ENCODE data around the gene TMEM229B. TPM values are rescaled to one million over a fixed set of nuclear protein-coding genes. Genes with fewer than 3 reads are reported as not detected.

Gene TMEM229B
- total and polyA plus RNA-seq, 4 donors = 0.40 to 2.0 (median 1.6) TPM

DNA sequence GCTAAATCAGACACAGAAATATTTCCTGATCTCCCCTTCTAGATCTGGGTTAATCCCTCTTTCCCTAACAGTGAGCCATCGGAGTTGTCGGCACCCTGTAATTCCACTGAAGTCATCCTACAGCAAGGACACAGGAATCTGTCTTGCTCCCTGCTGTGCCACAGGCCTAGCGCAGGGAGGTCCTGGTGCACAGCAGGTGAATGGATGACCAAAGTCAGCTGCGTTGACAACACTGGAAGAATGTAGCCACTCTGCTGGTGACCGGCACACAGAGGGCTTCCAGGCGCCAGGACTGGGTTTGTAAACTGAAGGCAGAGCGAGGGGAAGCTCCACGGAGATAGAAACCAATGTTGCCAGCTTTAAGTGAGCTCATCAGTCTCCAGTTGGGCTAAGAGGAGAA lies 23.6 kb downstream of the TMEM229B start (continued):
- TF ChIP-seq, protein P1, sequence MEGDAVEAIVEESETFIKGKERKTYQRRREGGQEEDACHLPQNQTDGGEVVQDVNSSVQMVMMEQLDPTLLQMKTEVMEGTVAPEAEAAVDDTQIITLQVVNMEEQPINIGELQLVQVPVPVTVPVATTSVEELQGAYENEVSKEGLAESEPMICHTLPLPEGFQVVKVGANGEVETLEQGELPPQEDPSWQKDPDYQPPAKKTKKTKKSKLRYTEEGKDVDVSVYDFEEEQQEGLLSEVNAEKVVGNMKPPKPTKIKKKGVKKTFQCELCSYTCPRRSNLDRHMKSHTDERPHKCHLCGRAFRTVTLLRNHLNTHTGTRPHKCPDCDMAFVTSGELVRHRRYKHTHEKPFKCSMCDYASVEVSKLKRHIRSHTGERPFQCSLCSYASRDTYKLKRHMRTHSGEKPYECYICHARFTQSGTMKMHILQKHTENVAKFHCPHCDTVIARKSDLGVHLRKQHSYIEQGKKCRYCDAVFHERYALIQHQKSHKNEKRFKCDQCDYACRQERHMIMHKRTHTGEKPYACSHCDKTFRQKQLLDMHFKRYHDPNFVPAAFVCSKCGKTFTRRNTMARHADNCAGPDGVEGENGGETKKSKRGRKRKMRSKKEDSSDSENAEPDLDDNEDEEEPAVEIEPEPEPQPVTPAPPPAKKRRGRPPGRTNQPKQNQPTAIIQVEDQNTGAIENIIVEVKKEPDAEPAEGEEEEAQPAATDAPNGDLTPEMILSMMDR (IDR thresholded peaks at IDR 0.05; ENCODE audit: low read depth, low read length, missing input control) = no peak
- TF ChIP-seq YY1 (IDR thresholded peaks at IDR 0.05) = no peak

GRCh38 chr14:67464377-67464776 lies 24.1 kb downstream of the TMEM229B start:
- H3K9ac ChIP-seq (ENCODE audit: low read depth in 1 of 2, low read length in 2 of 2) = no peak overlapping the region
- 71% methylated on average over 6 of the region's 6 CpGs for WGBS

GRCh38 chr14:67463900-67464299 lies 24.6 kb downstream of the TMEM229B start:
- no peaks in the 10 kb centered on the region for H3K9me3 ChIP-seq (ENCODE audit: control insufficient read depth in 4 of 4, low read length in 3 of 4)
- TF ChIP-seq YY1 (IDR thresholded peaks at IDR 0.05) = no peak
- TF ChIP-seq, protein P1 (IDR thresholded peaks at IDR 0.05; ENCODE audit: low read depth, low read length, missing input control) = no peak
- TF ChIP-seq, protein P2, sequence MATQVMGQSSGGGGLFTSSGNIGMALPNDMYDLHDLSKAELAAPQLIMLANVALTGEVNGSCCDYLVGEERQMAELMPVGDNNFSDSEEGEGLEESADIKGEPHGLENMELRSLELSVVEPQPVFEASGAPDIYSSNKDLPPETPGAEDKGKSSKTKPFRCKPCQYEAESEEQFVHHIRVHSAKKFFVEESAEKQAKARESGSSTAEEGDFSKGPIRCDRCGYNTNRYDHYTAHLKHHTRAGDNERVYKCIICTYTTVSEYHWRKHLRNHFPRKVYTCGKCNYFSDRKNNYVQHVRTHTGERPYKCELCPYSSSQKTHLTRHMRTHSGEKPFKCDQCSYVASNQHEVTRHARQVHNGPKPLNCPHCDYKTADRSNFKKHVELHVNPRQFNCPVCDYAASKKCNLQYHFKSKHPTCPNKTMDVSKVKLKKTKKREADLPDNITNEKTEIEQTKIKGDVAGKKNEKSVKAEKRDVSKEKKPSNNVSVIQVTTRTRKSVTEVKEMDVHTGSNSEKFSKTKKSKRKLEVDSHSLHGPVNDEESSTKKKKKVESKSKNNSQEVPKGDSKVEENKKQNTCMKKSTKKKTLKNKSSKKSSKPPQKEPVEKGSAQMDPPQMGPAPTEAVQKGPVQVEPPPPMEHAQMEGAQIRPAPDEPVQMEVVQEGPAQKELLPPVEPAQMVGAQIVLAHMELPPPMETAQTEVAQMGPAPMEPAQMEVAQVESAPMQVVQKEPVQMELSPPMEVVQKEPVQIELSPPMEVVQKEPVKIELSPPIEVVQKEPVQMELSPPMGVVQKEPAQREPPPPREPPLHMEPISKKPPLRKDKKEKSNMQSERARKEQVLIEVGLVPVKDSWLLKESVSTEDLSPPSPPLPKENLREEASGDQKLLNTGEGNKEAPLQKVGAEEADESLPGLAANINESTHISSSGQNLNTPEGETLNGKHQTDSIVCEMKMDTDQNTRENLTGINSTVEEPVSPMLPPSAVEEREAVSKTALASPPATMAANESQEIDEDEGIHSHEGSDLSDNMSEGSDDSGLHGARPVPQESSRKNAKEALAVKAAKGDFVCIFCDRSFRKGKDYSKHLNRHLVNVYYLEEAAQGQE (IDR thresholded peaks at IDR 0.05) = no peak
- TF ChIP-seq FOXA2 (IDR thresholded peaks at IDR 0.05) = no peak
- no peak for TF ChIP-seq GABPA (IDR thresholded peaks at IDR 0.05 in 1 of 2, conservative IDR thresholded peaks at IDR 0.05 in 1 of 2)
- TF ChIP-seq, protein P3, sequence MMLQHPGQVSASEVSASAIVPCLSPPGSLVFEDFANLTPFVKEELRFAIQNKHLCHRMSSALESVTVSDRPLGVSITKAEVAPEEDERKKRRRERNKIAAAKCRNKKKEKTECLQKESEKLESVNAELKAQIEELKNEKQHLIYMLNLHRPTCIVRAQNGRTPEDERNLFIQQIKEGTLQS (IDR thresholded peaks at IDR 0.05) = no peak
- TF ChIP-seq, protein P4, sequence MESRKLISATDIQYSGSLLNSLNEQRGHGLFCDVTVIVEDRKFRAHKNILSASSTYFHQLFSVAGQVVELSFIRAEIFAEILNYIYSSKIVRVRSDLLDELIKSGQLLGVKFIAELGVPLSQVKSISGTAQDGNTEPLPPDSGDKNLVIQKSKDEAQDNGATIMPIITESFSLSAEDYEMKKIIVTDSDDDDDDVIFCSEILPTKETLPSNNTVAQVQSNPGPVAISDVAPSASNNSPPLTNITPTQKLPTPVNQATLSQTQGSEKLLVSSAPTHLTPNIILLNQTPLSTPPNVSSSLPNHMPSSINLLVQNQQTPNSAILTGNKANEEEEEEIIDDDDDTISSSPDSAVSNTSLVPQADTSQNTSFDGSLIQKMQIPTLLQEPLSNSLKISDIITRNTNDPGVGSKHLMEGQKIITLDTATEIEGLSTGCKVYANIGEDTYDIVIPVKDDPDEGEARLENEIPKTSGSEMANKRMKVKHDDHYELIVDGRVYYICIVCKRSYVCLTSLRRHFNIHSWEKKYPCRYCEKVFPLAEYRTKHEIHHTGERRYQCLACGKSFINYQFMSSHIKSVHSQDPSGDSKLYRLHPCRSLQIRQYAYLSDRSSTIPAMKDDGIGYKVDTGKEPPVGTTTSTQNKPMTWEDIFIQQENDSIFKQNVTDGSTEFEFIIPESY (IDR thresholded peaks at IDR 0.05) = no peak
- no peak for TF ChIP-seq EGR1 (IDR thresholded peaks at IDR 0.05; ENCODE audit: low read depth in 2 of 2)
- no peak for TF ChIP-seq HNF4G (IDR thresholded peaks at IDR 0.05)
- TF ChIP-seq HNF4A (conservative IDR thresholded peaks at IDR 0.05) = no peak
- TF ChIP-seq RXRA (IDR thresholded peaks at IDR 0.05) = no peak
- TF ChIP-seq NR2F2 (IDR thresholded peaks at IDR 0.05) = no peak
- no peak for TF ChIP-seq SP1 (IDR thresholded peaks at IDR 0.05)
- TF ChIP-seq, protein P5, sequence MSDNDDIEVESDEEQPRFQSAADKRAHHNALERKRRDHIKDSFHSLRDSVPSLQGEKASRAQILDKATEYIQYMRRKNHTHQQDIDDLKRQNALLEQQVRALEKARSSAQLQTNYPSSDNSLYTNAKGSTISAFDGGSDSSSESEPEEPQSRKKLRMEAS (IDR thresholded peaks at IDR 0.05) = no peak
- no peak for TF ChIP-seq JUND (IDR thresholded peaks at IDR 0.05)
- TF ChIP-seq FOXA1 (IDR thresholded peaks at IDR 0.05) = no peak
- TF ChIP-seq TAF1 (conservative IDR thresholded peaks at IDR 0.05) = no peak
- TF ChIP-seq RAD21 (IDR thresholded peaks at IDR 0.05) = no peak
- no peak overlapping the region for H3K4me3 ChIP-seq (ENCODE audit: low read depth in 1 of 3, low read length in 3 of 3)
- H3K9ac ChIP-seq (ENCODE audit: low read depth in 1 of 2, low read length in 2 of 2) = no peak overlapping the region
- H3K36me3 ChIP-seq (ENCODE audit: control insufficient read depth in 4 of 4, insufficient read depth in 3 of 4, low read depth in 1 of 4, low read length in 3 of 4) = no peaks in the 10 kb centered on the region
- no peak for DNase-seq (ENCODE audit: low spot score)
- no peaks in the 10 kb centered on the region for H3K27me3 ChIP-seq (ENCODE audit: control insufficient read depth in 4 of 4, insufficient read depth in 4 of 4, low read length in 3 of 4)
- H3K27ac ChIP-seq (ENCODE audit: low read depth in 1 of 2, low read length in 2 of 2) = no peak overlapping the region
- WGBS = 95% methylated on average over 3 of the region's 3 CpGs
- H3K4me1 ChIP-seq (ENCODE audit: control insufficient read depth in 4 of 4, insufficient read depth in 4 of 4, low read length in 3 of 4) = no peaks in the 10 kb centered on the region

More at GRCh38 chr14:67464377-67464776, 24.1 kb downstream of the TMEM229B start:
- no peak overlapping the region for H3K27ac ChIP-seq (ENCODE audit: low read depth in 1 of 2, low read length in 2 of 2)
- no peaks in the 10 kb centered on the region for H3K9me3 ChIP-seq (ENCODE audit: control insufficient read depth in 4 of 4, low read length in 3 of 4)
- no peak for DNase-seq (ENCODE audit: low spot score)
- H3K4me3 ChIP-seq (ENCODE audit: low read depth in 1 of 3, low read length in 3 of 3) = no peak overlapping the region
- no peaks in the 10 kb centered on the region for H3K4me1 ChIP-seq (ENCODE audit: control insufficient read depth in 4 of 4, insufficient read depth in 4 of 4, low read length in 3 of 4)
- H3K36me3 ChIP-seq (ENCODE audit: control insufficient read depth in 4 of 4, insufficient read depth in 3 of 4, low read depth in 1 of 4, low read length in 3 of 4) = no peaks in the 10 kb centered on the region
- H3K27me3 ChIP-seq (ENCODE audit: control insufficient read depth in 4 of 4, insufficient read depth in 4 of 4, low read length in 3 of 4) = no peaks in the 10 kb centered on the region
- TF ChIP-seq YY1 (IDR thresholded peaks at IDR 0.05) (no peak), JUND (IDR thresholded peaks at IDR 0.05) (no peak), FOXA1 (IDR thresholded peaks at IDR 0.05) (no peak)

All from liver (tissue), 9 donors.